Dedifferentiated amniotic fluid mesenchymal stem cell (primary cell): ENCODE results near the gene CNTN4.
"Not testable (repeated sequence)": the region's sequence is repeated elsewhere in the genome, so short reads cannot be mapped to it uniquely, and the experiment has no call there.

Source experiments
- DNase-seq: peaks from one replicate; pipeline ENCODE4 v3.0.0-alpha.2; 2016; ENCODE audit errors: extremely low spot score

The CNTN4 gene

GRCh38 chr3:2968475-2968874 is 869.8 kb downstream of the CNTN4 start:
- DNase-seq, result no peak

GRCh38 chr3:2976212-2976611 is 877.5 kb downstream of the CNTN4 start:
- DNase-seq, result no peak

- no peak for DNase-seq
These were observed 878.1 kb downstream of the CNTN4 start for GRCh38 chr3:2976796-2977195.

GRCh38 chr3:2978977-2979732 is 880.5 kb downstream of the CNTN4 start:
- DNase-seq, result no peak

GRCh38 chr3:2984005-2984830 is 885.6 kb downstream of the CNTN4 start:
- no peak for DNase-seq

GRCh38 chr3:2984831-2985220 is 886.2 kb downstream of the CNTN4 start:
- no peak for DNase-seq

- DNase-seq, result no peak
These were observed 886.8 kb downstream of the CNTN4 start for GRCh38 chr3:2985479-2985878.

GRCh38 chr3:2992534-2992933 is 893.9 kb downstream of the CNTN4 start:
- no peak for DNase-seq

GRCh38 chr3:2993130-2993529 is 894.5 kb downstream of the CNTN4 start:
- DNase-seq, result not testable (repeated sequence)

GRCh38 chr3:2993736-2994135 is 895.1 kb downstream of the CNTN4 start:
- no peak for DNase-seq

- DNase-seq, result no peak
These were observed 896.5 kb downstream of the CNTN4 start for GRCh38 chr3:2995195-2995594.

- no peak for DNase-seq
These were observed 906.6 kb downstream of the CNTN4 start for GRCh38 chr3:3005146-3005744.

- DNase-seq, result no peak
These were observed 914.8 kb downstream of the CNTN4 start for GRCh38 chr3:3013317-3014052.

GRCh38 chr3:3015185-3016089 is 916.8 kb downstream of the CNTN4 start:
- DNase-seq, result no peak

- no peak for DNase-seq
These were observed 917.6 kb downstream of the CNTN4 start for GRCh38 chr3:3016226-3016625.

GRCh38 chr3:3020209-3020608 is 921.5 kb downstream of the CNTN4 start:
- DNase-seq, result no peak

GRCh38 chr3:3023111-3023745 is 924.6 kb downstream of the CNTN4 start:
- no peak for DNase-seq

GRCh38 chr3:3027976-3028567 is 929.4 kb downstream of the CNTN4 start:
- DNase-seq, result no peak

- no peak for DNase-seq
These were observed 932.7 kb downstream of the CNTN4 start for GRCh38 chr3:3031326-3031725.

GRCh38 chr3:3037156-3037555 is 938.5 kb downstream of the CNTN4 start:
- DNase-seq, result no peak
